Memory B cell (primary cell): ENCODE results near the gene HTN1.

ENCODE experiments used
- ATAC-seq: fragments of 150-1000 bp; cut with Tn5 transposase; 2 replicates; pipeline ENCODE4 v1.10.0; 2021; ENCODE audit warnings: low read depth, mild to moderate bottlenecking, moderate library complexity
- DNase-seq, 2 donors: peaks; one replicate each; pipeline ENCODE4 v3.0.0; 2022; ENCODE audit warnings: low spot score in 2 of 2
- H3K27ac Mint-ChIP-seq: one replicate; pipeline ENCODE4 v1.8.0; 2022; ENCODE audit warnings: mild to moderate bottlenecking, moderate library complexity, mixed read lengths
- H3K27me3 Mint-ChIP-seq: one replicate; pipeline ENCODE4 v1.8.0; 2022; ENCODE audit warnings: mixed read lengths
- H3K36me3 Mint-ChIP-seq: one replicate; pipeline ENCODE4 v1.8.0; 2022; ENCODE audit warnings: mild to moderate bottlenecking, mixed read lengths
- H3K4me1 Mint-ChIP-seq: one replicate; pipeline ENCODE4 v1.8.0; 2022; ENCODE audit warnings: mixed read lengths
- H3K4me3 Mint-ChIP-seq: one replicate; pipeline ENCODE4 v1.8.0; 2022; ENCODE audit warnings: mild to moderate bottlenecking, moderate library complexity, mixed read lengths
- H3K9me3 Mint-ChIP-seq: one replicate; pipeline ENCODE4 v1.8.0; 2022; ENCODE audit warnings: mixed read lengths

The HTN1 gene

DNA sequence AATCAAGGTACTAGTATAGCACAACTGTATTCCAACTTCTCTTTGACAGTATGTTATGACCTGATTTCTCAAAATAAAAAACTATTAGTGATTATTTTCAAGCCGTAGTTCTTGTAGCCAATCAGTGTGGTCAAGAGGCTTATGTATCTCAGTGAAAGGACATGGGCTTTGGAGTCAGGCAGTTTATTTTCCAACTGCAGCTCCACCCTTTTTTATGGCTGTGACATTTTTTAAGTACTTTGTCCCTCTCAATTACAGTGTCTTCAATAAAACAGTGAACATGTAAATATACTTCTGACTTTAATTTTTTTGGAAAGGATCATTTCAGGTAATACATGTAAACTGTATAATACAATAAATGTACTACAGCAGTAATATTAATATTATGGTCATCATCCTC lies 30.0 kb downstream of the HTN1 start:
- DNase-seq: no peak
- H3K27me3 Mint-ChIP-seq: no peaks in the 10 kb centered on the region
- ATAC-seq: no peak
- H3K9me3 Mint-ChIP-seq: no peaks in the 10 kb centered on the region
- H3K36me3 Mint-ChIP-seq: no peaks in the 10 kb centered on the region
- H3K4me1 Mint-ChIP-seq: no peaks in the 10 kb centered on the region
- no peak overlapping the region for H3K27ac Mint-ChIP-seq
- H3K4me3 Mint-ChIP-seq: no peak overlapping the region

DNA sequence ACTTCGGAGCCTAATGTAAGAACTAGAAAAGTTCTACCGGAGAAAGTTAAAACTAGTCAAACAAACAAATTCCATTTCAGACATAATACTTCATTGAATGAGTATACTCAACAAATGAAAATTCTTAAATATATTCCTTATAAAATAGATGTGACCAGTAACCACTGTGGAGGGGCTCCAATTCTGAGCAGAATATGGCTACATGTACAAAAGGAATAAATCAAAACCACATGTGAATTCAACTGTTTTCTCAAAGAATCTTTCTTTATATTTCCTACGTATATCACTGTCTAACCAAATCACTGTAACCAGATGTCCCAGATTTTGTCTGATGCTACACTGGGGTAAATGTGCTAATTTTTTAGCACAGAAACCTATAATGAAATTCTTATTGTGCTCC lies 49.0 kb downstream of the HTN1 start:
- no peaks in the 10 kb centered on the region for H3K9me3 Mint-ChIP-seq
- H3K27ac Mint-ChIP-seq: no peak overlapping the region
- no peak overlapping the region for H3K4me3 Mint-ChIP-seq
- no peaks in the 10 kb centered on the region for H3K36me3 Mint-ChIP-seq
- DNase-seq: no peak
- ATAC-seq: no peak
- no peaks in the 10 kb centered on the region for H3K4me1 Mint-ChIP-seq
- H3K27me3 Mint-ChIP-seq: no peaks in the 10 kb centered on the region
